ENCODE results near the gene GPR26.

DNA sequence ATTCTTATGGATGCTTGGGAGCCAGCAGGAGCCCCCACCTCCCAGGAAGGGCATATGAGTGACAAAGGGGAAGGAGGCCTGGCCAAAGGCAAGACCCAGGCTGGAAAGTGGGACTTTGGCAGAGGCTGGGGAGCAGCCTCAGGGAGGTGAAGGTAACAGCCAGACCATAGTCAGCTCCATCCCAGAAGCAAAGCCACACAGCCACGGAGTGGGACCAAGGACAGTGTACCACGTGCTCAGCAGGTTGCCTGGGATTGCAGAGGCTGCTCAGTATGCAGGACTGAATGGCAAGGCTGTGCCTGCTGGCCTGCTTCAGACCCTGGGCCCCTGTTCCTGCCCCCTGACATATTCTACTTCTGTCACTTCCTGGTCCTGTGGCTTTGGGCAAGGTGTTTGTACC, 17.6 kb upstream of the GPR26 start:
- TF ChIP-seq EGR1 (IDR thresholded peaks at IDR 0.05) (no peak), CREB1 (IDR thresholded peaks at IDR 0.05; ENCODE audit: low read depth) (no peak)
- TF ChIP-seq, protein P1, sequence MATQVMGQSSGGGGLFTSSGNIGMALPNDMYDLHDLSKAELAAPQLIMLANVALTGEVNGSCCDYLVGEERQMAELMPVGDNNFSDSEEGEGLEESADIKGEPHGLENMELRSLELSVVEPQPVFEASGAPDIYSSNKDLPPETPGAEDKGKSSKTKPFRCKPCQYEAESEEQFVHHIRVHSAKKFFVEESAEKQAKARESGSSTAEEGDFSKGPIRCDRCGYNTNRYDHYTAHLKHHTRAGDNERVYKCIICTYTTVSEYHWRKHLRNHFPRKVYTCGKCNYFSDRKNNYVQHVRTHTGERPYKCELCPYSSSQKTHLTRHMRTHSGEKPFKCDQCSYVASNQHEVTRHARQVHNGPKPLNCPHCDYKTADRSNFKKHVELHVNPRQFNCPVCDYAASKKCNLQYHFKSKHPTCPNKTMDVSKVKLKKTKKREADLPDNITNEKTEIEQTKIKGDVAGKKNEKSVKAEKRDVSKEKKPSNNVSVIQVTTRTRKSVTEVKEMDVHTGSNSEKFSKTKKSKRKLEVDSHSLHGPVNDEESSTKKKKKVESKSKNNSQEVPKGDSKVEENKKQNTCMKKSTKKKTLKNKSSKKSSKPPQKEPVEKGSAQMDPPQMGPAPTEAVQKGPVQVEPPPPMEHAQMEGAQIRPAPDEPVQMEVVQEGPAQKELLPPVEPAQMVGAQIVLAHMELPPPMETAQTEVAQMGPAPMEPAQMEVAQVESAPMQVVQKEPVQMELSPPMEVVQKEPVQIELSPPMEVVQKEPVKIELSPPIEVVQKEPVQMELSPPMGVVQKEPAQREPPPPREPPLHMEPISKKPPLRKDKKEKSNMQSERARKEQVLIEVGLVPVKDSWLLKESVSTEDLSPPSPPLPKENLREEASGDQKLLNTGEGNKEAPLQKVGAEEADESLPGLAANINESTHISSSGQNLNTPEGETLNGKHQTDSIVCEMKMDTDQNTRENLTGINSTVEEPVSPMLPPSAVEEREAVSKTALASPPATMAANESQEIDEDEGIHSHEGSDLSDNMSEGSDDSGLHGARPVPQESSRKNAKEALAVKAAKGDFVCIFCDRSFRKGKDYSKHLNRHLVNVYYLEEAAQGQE (IDR thresholded peaks at IDR 0.05; ENCODE audit: low read depth), result no peak
